A549 (cell line): ENCODE measurements around the gene ASZ1.
A peak's percentile ranks its signal among the peaks of the same experiment; 100 is the strongest.

Experiments used
- CTCF ChIP-seq: fragments of >200 bp; sonication (Bioruptor Twin); formaldehyde crosslinking; IDR thresholded peaks from 3 replicates; pipeline ENCODE4 v1.5.1; 2016
- E2F6 ChIP-seq: IDR thresholded peaks from 2 replicates; pipeline ENCODE4 v1.6.1; 2012; ENCODE audit warnings: low read depth, borderline replicate concordance
- POLR2A ChIP-seq: IDR thresholded peaks from 2 replicates; pipeline ENCODE4 v1.6.1; 2012; ENCODE audit warnings: mild to moderate bottlenecking, low read length

- TF ChIP-seq CTCF (peak; percentile 76), POLR2A (no peak), E2F6 (no peak)
These were observed 41.8 kb downstream of the ASZ1 start for GRCh38 chr7:117385363-117386109.
